Measurements from ENCODE around the gene TSPAN15.

The TSPAN15 gene

DNA sequence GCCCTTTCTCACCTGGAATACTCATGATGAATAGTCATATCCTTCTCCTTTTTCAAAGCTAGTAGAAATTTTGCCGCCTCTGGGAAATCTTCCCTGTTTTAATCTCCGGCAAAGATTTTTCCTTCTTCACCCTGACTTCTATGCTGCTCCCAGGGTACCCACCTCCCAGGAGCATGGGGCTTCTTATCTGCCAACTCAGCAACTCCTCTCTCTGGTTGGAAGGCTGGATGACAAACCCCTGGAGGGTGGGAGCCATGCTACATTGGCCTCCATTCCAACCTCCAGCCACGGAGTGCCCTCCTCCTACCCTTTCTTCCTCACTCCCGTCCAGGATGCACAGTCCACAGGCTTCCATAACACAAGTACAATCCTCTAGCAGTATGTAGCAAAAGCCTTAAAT, 102.1 kb downstream of the TSPAN15 start:
- DNase-seq (ENCODE audit: low spot score) = no peak

DNA sequence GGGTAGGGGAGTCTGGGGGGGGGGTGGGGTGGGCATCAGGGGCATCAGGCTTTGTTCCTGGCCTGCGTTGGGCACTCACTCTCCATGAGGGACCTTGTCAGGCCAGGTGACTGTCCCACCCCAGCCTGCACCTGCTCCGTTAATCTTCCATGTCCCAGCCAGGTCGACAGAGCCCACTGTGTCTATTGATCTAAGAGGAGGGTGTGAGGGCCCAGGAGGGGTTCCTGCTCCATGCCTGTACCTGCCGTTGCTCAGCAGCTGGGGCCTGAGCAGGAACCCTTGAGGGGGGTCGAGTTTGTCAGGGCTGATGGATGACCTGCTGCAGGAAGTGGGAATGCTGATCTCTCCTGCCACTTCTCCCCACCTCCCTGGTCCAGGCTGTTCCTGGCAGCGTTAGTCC, 103.3 kb downstream of the TSPAN15 start:
- no peak for DNase-seq (ENCODE audit: low spot score)

Data from left forelimb (tissue), 1 donor.